ENCODE data around the gene EVPL. TPM values are rescaled to one million over a fixed set of nuclear protein-coding genes. Genes with fewer than 3 reads are reported as not detected.
"Not testable (repeated sequence)": the region's sequence is repeated elsewhere in the genome, so short reads cannot be mapped to it uniquely, and the experiment has no call there.

EVPL gene
- total RNA-seq, 2 donors from 2014 or later: 0.30 to 0.71 TPM

DNA sequence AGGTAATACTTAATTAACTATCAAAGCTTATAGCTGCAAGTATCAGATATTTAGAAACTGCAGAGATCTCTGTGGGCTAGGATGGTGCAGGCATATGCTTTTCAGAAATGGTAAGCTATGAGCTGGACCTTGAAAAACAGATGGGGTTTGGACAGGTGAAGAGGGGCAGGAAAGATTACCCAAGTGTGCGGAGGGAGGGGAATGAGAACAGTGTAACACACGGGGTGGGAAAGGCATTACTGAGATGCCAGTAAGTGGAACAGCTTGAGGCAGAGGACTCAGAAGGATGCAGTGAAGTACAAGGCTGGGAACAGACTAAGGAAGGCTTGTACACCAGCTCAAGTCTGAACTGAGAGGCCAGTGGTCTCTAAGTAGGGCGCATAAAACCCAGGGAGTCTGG lies 22.1 kb upstream of the EVPL start:
- Histone ChIP-seq H3K4me3 (no peak overlapping the region), H3K36me3 (peaks cover 80% of the 10 kb centered on the region), H3K9me3 (no peaks in the 10 kb centered on the region), H3K4me1 (peaks cover 0 to 8% of the 10 kb centered on the region in 2 donors), H3K27ac (no peak overlapping the region), H3K27me3 (no peaks in the 10 kb centered on the region)
- TF ChIP-seq, protein P1, sequence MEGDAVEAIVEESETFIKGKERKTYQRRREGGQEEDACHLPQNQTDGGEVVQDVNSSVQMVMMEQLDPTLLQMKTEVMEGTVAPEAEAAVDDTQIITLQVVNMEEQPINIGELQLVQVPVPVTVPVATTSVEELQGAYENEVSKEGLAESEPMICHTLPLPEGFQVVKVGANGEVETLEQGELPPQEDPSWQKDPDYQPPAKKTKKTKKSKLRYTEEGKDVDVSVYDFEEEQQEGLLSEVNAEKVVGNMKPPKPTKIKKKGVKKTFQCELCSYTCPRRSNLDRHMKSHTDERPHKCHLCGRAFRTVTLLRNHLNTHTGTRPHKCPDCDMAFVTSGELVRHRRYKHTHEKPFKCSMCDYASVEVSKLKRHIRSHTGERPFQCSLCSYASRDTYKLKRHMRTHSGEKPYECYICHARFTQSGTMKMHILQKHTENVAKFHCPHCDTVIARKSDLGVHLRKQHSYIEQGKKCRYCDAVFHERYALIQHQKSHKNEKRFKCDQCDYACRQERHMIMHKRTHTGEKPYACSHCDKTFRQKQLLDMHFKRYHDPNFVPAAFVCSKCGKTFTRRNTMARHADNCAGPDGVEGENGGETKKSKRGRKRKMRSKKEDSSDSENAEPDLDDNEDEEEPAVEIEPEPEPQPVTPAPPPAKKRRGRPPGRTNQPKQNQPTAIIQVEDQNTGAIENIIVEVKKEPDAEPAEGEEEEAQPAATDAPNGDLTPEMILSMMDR (IDR thresholded peaks at IDR 0.05): no peak
- no peak for DNase-seq (ENCODE audit: low spot score)

DNA sequence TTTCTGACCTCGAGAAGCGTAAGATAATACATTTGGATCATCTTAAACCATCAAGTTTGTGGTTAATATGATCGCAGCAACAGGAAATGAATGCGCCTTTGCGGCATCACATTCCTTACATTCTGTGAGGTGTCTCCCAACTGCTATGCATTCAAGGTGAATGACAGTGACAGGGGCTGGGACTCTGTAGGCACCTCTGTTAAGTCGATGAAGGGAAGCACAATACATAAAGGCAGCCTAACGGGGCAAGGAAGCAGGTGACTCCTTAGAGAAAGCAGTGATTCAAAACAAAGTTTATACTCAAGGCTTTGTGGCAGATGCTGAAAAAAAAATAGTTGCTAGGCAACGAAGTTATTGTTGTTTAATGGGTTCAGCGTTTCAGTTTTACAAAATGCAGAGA lies 21.6 kb upstream of the EVPL start:
- Histone ChIP-seq H3K27me3 (no peaks in the 10 kb centered on the region), H3K4me3 (no peak overlapping the region), H3K36me3 (peaks cover 80% of the 10 kb centered on the region), H3K27ac (no peak overlapping the region), H3K4me1 (peaks cover 0 to 6% of the 10 kb centered on the region in 2 donors), H3K9me3 (no peaks in the 10 kb centered on the region)
- TF ChIP-seq, protein P1 (IDR thresholded peaks at IDR 0.05): no peak
- no peak for DNase-seq (ENCODE audit: low spot score)

DNA sequence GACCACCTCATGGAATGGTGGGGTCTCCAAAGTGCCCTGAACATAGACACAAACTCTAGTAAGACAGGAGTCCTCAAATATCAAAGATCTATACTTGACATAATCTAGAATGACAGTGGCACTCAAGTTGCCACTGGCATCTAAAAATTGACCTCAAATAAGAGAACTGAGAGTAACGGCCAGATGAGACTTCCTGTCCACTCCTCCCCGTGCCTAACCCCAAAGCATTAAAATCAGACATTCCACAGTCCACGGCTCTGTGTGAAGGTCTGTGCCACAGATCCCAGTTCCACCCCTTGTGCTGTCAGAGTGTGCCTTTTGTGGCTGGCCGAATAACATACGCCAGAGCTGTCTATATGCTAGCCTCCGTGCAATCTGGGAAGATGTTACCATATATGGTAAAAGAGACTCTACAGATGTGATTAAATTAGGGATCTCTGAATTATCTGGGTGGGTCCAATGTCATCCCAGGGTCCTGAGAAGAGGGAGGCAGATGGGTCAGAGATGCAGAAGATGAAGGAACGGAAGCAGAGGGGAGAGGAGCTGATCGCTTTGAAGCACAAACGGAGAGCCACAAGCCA lies 21.0 kb upstream of the EVPL start:
- no peaks in the 10 kb centered on the region for H3K27me3 ChIP-seq
- H3K4me1 ChIP-seq: no peaks in the 10 kb centered on the region
- H3K36me3 ChIP-seq: peaks cover 80% of the 10 kb centered on the region
- no peak for DNase-seq (ENCODE audit: low spot score)
- H3K27ac ChIP-seq: no peak overlapping the region
- TF ChIP-seq, protein P1 (IDR thresholded peaks at IDR 0.05): no peak
- no peak overlapping the region for H3K4me3 ChIP-seq
- no peaks in the 10 kb centered on the region for H3K9me3 ChIP-seq

DNA sequence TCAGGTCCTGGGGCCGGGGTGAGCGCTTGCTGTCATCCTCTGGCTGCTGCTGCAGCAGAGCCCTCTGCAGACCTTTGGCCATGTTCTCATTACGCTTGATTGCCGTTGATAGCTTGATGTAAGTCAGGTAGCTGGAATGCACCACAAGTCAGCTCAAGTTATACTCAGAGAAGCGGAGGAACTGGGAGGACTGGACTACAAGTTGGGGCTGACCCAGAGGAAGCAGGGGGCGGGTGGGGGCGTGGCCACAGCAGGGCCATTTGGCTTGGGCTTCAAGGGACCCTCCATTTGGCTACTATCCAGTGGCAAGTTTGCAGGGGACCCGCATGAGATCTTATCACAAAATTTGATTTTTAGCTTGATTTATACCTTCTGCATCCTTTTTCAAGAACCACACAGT lies 19.0 kb upstream of the EVPL start:
- Histone ChIP-seq H3K9me3 (no peaks in the 10 kb centered on the region), H3K36me3 (peaks cover 98% of the 10 kb centered on the region), H3K4me3 (no peak overlapping the region), H3K4me1 (no peaks in the 10 kb centered on the region), H3K27ac (no peak overlapping the region), H3K27me3 (no peaks in the 10 kb centered on the region)
- TF ChIP-seq, protein P1 (IDR thresholded peaks at IDR 0.05): no peak
- DNase-seq (ENCODE audit: low spot score): no peak

DNA sequence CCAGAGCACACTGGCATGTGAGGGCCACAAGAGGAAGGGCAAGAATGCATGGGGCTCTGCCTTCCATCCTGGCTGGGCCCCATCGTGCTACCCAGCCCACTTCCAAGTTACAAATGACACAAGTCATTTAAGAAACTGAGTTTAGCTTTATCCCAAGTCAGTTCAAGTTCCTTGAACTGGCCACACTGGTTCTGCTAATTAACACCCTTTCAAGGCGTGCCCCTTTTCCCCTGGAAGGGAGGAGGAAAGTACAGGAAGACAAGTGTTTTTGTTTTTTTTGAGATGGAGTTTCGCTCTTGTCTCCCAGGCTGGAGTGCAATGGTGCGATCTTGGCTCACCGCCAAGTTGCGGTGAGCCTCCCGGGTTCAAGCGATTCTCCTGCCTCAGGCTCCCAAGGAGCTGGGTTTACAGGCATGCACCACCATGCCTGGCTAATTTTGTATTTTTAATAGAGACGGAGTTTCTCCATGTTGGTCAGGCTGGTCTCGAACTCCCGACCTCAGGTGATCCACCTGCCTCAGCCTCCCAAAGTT lies 17.4 kb upstream of the EVPL start:
- H3K9me3 ChIP-seq; H3K4me1 ChIP-seq; H3K4me3 ChIP-seq; H3K27me3 ChIP-seq; H3K27ac ChIP-seq; DNase-seq (ENCODE audit: low spot score): not testable (repeated sequence)
- H3K36me3 ChIP-seq: peaks cover 98% of the 10 kb centered on the region

DNA sequence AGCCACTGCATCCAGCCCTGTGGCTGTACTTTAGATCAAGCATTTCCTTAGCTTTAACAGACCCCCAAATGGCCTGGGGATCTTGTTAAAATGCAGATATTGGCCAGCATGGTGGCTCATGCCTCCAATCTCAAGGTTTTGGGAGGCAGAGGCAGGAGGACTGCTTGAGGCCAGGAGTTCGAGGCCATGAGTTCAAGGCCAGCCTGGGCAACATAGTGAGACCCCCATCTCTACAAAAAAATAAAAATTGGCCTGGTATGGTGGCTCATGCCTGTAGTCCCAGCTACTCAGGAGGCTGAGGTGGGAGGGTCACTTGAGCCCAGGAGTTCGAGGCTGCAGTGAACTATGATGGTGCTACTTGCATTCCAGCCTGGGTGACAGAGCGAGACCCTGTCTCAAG lies 15.8 kb upstream of the EVPL start:
- H3K36me3 ChIP-seq: peaks cover 98% of the 10 kb centered on the region

DNA sequence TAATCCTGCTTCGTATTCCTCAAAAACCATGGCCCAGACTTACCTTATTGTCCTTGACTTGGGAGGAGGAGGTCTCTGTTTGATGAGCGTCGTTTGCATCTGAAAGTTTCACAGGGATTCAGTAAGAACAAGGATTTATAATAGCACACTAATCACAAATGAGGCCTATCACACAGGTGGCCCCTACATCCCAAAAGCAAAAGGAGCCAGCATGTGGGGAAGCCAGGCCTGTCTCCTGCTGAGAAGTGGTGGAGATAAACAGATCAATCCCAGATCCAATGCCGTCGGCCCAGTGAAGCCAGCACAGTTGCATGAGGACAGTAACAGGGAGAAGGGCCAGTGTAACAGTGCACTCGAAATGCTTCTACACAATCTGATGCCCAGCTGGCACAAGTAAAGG lies 13.3 kb upstream of the EVPL start:
- DNase-seq (ENCODE audit: low spot score): no peak
- H3K36me3 ChIP-seq: peaks cover 73% of the 10 kb centered on the region
- TF ChIP-seq, protein P1 (IDR thresholded peaks at IDR 0.05): no peak

More for the DNA sequence above, 15.8 kb upstream of the EVPL start:
- H3K27ac ChIP-seq; H3K27me3 ChIP-seq; H3K4me1 ChIP-seq; H3K9me3 ChIP-seq; H3K4me3 ChIP-seq; DNase-seq (ENCODE audit: low spot score): not testable (repeated sequence)

More for the DNA sequence above, 13.3 kb upstream of the EVPL start:
- no peaks in the 10 kb centered on the region for H3K27me3 ChIP-seq
- no peak overlapping the region for H3K4me3 ChIP-seq
- no peak overlapping the region for H3K27ac ChIP-seq
- H3K4me1 ChIP-seq: no peaks in the 10 kb centered on the region
- no peaks in the 10 kb centered on the region for H3K9me3 ChIP-seq
